GM19324 (cell line): Measurements from ENCODE around the gene IL6ST.
"Not testable (repeated sequence)": the region's sequence is repeated elsewhere in the genome, so short reads cannot be mapped to it uniquely, and the experiment has no call there.

ENCODE experiments used
- ATAC-seq: cut with Tn5 transposase; IDR thresholded peaks from one replicate; pipeline ENCODE4 v1.9.1; 2021; ENCODE audit warnings: mild to moderate bottlenecking, moderate library complexity; ENCODE audit not compliant: unreplicated experiment, low FRiP score

Gene IL6ST

DNA sequence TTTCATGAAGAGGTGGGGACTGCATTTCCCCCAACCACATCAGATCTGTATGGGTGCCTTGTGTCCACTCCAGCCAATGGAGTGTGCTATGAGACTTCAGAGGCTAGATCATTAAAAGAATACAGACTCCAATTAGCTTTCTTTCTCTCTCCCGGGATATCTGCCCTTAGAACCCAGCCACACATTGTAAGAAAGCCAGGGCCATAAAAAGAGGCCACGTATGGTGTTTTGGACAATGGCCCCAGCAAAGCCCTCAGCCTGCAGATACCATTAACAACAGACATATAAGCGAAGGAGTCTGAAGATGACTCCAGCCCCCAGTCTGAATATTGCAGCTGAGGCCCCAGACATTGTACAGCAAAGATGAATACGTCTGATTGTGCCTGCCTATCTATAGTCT is 21.5 kb downstream of the IL6ST start:
- ATAC-seq: no peak

DNA sequence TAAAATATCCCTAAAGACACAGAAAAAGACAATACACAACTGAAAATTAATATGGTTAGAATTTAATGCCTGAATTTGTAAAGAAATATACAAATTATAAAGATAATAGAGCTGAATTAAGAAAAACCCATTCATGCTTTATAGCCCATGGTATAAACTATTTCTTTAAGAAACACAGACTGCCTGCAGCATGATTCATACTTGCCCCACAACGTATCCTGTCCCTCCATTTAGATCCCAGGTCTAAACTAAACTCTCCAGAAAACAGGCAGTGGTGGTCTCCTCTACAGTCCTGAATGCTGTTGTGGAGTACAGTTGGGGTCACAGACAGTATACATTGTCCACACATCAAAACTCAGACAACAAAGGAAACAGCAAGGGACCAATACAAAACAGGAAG is 24.8 kb downstream of the IL6ST start:
- no peak for ATAC-seq

DNA sequence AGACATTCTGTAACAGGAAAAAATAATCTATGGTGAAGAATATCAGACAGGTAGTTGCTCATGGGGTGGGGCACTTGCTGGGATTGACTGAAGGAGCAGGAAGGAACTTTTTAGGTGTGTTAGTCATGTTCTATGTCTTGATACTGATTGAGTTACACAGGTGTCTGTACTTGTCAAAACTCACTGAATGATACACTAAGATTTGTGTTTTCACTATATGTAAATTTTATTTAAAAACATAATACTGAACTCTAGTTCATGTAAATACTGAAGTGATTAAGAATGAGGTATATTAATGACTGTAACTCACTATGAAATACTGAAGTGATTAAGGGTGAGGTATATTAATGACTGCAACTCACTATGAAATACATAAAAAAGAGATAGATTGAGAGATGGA is 28.5 kb downstream of the IL6ST start:
- no peak for ATAC-seq

DNA sequence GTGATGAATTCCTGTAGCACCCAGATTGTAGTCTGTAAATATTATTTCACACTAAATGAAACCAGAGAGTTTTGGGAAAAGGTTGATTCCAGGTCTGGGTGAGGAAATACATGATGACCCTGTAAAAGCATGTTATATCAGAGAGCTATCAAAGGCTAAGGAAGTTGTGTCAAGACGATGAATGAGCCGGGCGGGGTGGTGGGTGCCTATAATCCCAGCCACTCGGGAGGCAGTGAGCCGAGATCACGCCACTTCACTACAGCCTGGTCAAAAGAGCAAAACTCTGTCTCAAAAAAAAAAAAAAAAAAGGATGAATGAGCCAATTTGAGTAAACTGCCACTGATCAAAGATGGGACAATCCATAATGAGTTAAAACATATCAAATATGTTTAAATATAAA is 29.2 kb downstream of the IL6ST start:
- ATAC-seq: no peak

DNA sequence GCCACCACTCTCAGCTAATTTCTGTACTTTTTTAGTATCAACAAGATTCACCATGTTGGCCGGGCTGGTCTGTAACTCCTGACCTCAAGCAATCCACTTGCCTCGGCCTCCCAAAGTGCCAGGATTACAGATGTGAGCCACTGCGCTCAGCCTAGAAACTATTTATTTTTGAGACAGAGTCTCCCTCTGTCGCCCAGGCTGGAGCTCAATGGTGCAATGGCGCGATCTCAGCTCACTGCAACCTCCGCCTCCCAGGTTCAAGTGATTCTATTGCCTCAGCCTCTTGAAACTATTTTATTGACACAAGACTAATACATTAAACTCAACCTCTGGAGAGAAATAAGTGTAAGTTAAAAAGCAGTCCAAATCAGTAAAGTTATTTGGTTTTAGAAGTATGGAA is 34.0 kb downstream of the IL6ST start:
- ATAC-seq: no peak

DNA sequence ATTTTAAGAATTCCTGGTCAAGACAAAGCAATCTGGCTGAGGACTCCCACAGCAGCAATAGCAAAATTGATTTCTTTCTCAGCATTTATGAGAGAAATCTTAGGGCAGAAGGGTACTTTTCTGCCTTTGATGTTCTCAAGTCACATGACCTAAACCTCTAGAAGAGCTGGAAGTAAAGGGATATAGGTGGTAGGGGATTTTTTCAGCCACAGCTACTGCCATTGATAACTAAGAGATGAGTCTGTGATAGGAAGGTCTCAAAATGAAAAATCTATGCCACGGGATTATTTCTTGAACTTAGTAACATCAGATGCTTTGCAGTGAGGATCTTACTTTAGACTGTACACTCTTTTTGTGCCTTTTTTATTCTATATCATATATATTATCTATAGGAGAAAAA is 35.6 kb downstream of the IL6ST start:
- no peak for ATAC-seq

DNA sequence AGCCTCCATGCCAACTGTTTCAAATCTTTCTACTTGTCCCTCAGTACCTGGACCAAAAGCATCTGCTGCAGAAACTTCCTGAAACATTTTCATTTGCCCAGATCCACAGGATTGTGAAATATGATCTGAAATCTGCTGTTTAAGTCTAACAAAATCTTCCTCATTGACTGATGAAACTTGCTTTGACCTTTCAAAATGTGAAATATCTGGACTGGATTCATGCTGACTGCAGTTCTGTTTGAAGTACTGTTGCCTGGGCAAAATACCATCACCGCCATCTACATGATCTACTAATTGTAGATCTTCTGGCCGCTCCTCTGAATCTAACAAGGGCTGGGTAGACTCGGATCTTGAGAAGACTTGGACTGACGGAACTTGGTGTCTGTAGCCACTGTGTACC is 53.6 kb downstream of the IL6ST start:
- ATAC-seq: not testable (repeated sequence)

DNA sequence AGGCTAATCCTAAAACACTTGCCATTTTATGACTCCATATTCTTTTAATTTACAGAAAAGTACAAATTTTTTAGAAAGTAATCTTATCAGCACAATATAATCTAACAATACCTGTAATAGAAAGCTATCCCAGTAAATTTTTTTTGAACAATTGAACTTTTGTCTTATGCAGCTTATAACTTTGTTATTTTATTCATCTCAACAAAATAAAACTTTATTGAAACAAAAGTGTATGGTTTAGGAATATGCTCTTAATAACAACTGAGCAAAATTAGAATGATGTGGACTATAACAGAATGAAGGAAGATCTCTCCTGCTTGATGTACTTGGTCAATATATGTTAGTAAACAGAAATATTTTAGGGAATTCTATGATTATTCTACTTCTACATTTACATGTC is 57.2 kb downstream of the IL6ST start:
- not testable (repeated sequence) for ATAC-seq

DNA sequence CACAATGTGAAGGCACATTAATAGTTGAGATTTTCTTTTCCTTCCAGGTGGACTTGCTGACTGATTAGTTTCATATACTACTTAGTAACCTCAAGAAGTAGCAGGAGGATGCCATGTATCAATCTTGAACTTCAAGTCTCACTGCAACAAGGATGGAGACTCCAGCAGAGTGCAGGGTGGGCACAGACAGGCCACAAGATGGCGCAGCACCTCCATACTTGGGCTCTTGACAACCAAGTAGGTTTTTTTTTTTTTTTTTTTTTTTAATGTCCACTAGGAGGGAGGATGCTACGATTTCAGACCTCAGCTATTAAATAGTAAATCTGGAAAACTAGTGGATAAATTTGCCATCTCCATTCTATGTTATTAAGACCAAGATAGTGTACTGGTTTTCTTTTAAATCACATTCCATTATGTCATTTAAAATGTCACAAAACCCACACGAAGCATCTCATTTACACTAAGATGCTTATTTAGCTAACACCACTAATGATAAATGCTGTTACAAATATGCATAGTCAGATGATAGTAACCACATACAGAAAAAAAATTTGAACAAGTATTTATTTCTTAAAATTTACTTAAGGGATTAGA is 58.6 kb downstream of the IL6ST start:
- no peak for ATAC-seq

DNA sequence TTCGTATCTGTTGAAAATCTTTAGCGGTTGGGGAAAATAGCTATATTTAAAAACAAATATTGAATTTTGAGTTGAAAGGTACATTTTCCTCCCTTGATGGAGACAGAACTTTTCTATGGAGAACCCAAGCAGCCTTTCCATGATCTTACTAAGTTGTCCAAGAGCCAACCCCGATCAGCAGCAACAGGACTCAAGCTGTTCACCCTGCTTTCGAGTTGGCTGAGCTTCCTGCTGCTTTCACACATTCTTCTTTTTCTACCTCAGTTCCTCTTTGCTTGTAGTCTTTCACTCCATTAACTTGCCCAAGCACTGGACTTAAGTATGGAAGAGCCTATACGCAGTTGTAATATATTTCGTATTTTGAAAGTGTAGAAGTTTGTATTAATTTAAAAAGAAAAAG is 59.4 kb downstream of the IL6ST start:
- no peak for ATAC-seq

DNA sequence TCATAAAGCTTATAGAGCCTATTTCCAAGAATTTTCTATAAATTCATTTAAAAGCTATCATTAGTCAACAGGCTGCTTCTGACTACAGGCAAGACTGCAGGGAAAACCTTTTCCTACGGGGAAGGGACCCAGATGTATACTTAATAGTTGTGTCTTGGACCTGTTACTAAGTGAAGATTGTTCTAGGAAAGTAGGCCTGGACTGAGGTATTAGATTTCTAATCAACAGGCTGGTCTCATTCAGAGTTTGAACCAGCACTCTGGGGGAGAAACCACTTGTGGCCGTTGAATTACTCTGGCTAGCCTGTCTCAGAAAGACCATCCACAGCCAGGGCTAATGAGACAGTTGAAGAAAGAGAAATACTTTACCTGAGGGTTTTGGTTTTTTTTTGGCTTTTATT is 60.0 kb downstream of the IL6ST start:
- ATAC-seq: no peak

DNA sequence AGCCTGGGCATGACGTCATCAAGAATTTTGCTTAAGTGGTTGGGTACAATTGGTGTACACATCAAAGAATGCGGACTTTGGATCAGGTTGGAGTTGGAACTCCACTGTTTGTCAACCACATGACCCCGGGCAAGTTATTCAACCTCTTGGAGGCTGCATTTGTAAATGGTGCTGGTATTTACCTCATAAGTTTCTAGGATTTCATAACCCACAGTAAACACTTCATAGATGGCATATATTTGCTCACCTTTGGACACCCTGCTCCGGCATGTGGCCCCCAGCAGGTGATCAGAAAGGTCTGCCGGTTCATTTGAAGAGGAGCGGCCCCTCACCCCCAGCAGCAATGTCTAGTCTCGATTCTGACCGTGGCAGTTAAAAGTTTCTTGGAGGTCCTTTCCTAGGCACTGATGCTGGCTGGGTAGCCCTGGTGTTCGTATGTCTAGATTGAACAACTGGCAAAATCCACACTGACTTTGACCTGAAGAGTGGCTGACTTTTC is 60.6 kb downstream of the IL6ST start:
- ATAC-seq: no peak

DNA sequence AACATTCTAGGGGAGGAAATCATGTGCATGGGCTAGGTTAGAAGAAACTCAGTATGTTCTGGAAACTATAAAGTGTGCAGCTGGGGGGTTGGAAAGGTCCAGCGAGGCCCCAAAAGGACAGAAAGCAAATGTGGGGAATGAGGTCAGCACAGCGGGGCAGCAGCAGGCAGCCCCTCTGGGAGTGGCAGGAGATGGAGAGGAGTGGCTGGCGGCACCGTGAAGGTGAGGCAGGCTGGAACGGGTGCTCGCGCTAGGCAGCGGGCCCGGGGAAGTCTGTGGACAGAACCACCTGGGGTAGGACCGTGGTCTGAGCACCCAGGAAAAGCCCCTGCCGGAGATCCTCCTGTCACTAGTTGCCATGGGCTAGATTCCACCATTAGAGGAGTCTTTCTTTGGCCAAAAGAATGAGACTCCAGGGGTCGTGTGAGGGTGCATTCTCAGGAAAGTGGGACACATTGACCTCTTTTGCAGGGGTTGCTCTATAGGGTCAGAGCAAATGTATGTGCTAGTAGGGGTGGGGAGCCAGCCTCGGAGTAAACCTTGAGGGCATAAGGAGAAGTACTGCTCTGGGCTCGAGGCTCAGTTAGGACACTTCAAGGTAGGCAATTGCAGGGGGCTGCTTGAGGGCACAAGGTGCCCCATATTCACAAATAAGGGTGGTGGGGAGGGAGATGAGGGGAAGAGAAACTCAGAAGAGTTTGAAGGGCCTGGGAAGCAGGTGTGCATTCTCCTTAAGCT is 61.2 kb downstream of the IL6ST start:
- no peak for ATAC-seq

DNA sequence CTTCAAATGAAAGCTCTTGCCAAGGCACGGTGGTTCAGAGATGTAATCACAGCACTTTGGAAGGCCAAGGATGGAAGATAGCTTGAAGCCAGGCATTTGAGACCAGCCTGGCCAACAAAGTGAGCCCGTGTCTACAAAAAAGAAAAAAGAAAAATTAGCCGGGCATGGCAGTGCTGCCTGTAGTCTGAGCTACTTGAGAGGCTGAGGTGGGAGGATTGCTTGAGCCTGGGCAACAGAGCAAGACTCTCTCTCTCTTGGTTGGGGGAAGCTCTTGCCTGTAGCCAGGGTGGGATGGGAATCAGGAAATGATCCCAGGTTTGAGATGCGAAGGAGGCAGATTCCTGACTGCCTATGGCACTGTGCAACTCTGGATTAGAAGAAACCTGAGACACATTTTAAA is 62.1 kb downstream of the IL6ST start:
- ATAC-seq: no peak

DNA sequence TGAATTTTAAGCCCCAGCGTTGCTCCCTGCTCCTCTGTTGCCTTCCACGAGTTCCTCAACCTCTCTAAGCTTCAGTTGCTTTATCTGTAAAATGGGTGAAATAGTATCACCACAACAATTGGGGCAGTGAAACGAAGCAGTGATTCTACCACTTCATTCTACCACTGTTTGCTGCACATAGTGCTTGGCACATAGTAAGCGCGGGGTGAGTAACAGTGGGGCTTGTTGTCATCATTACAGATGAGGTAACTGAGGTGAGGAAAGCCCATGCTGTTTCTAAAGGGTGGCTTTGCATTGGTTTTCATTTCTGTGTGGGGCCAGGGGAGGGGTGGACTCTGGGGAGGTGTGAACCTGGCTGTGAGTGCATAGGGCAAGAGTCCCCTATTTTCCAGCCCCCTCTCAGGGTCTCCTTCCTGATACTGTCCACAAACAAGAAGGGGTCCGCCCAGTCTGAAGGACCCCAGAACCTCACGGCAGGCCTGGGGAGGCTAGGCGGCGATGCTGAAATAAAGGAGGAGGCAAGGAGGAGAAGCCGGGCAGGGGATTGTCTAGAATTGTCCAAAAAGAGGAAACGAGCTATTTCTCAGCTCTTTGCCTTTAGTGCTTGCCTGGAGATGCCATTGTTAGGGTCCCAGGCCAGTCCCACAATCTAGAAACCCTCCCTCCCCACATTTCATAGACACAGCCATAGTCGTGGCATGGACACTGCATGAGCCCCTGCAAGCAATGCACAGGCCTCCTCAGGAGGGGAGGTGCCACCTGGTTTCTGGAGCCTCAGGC is 65.6 kb downstream of the IL6ST start:
- no peak for ATAC-seq

DNA sequence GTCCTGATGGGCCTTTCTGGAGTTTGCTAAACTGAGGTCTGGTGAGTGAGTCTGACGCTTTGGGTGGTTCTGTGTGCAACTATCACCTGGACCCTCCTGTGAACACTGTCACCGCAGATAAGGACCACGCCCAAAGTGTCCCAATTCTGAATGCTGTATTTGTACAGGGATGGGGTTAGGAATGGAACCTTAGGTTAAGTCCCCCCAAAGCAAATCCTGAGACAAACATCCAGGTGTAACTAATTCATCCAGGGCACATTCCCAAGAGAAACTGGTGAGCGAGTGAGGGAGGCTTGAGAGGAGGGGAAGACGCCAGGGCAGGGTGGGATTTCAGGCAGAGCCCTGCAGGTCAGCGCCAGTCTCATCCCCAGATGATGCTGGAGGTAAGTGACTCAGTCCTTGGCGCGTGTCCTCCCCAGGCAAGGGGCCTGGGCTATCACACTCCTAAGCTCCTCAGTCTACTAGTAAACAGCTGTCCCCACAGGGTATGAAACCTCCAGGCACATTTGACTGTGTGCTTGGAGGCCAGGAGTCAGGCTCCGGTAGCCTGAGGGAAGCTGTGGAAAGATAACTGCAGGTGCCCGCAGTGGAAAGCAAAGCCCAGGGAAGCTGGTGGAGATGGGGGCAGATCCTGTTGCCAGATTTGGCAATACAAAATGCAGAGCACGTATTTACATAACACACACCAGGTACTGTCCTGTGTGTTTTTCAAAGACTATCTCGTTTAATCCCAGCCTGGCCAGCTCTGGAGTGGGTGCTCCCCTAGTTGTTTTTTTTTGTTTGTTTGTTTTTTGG is 66.7 kb downstream of the IL6ST start:
- ATAC-seq: no peak

DNA sequence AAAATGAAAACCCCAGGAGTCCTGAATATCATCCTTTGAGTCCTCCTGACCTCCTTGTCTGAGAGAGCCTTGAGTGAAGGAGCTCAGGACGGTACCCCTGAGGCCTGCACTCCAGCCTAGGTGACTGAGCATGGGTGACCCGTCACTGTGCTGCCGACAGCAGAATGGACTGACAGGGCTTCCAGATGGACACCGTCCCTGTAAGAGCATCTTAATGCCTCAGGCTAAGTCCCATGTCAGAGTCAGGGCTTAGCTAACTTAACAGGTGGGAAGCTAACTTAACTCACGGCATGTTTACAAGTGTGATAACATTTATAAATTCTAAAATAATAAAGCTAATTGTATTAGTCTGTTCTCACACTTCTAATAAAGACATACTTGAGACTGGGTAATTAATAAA is 68.3 kb downstream of the IL6ST start:
- no peak for ATAC-seq

DNA sequence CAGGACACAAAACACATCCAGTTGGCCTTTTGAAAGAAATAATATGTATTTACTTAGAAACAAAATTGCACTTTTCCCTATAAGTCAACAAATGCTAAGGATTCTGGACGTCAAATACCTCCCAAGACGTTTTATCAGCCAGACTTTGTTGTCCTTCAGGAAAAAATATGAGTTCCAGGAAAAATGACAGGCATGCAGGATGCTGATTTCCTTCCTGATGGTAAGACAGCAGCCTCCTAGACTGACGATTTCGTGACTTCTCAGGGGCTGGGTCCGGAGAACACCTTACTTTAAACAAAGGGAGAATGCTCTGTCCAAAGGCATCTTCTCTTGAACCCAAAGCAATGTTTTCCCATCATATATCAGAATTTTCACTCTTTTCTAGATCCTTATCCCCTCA is 69.1 kb downstream of the IL6ST start:
- ATAC-seq: no peak

DNA sequence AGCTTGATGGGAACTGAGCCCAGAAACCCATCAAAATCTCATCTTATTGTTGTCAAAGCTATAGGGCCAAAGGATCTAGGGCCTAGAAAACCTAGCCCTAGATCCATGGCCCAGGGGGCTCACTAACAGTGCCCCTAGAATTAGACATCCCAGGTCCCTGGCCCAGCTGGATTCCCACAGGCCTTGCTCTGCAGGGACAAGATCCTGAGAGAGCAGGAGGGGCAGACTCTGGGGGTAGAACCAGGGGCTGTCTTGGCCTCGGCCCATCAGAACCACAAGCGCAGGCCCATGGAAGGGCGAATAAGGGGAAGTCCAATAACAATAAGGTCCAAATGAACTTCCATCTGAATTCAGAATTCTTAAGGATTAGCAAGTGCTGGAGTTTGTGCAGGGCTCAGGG is 69.6 kb downstream of the IL6ST start:
- ATAC-seq: no peak

DNA sequence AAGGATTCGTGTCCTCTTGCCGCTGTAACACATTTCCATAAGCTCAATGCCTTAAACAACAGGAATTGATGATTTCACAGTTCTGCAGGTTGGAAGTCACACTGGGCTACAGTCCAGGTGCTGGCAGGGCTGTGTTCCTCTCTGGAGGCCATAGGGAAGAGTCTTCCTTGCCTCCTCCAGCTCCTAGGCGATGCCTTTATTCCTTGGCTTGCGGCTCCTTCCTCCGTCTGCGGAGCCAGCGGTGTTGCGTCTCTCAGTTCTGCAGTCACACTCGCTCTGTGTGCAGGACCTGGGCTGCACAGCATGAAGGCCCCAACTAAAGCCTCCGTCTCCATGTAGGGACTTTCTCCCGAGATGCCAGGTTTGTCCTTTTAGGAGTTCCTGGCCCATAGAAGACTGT is 70.0 kb downstream of the IL6ST start:
- no peak for ATAC-seq
